Measurements from ENCODE around the gene COPS7A.
A peak's percentile ranks its signal among the peaks of the same experiment; 100 is the strongest.

Gene COPS7A

DNA sequence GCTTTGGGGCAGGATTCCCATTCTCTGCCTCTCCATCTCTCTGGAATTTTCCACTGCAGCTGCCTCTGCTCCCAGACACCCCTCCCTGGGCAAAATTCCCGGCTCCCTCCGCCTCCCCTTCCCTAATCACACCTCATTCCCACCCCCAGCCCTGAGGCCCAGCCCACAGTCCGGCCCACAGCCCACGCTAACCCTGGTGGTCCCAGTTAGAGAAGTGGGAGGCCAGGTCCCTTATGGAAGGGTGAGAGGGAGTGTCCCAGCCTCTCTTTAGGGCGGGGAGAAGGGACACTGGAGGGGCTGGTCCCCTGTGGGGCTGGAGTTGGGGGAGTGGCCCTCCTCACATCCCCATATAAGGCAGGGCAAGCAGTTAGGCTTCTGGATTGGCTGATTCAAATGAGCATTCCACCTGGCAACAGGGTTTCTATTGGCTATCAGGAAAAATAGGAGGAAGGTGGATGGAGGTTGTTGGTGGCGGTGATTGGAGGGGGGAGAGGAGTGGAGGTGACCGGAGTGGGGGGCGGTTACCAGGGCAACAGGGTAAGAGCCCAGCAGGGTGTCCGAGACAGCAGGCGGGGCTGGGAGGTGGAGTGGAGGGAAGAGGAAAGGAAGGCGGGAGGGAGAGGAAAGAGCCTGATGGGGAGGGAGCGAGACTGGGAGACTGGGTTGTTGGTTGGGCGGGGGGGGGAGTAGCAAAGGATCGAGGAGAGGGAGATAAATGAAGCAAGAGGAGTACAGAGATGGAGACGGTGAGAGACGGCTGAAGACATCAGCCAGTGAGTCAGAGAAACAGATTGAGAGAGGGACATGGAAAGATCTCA, 40.4 kb downstream of the COPS7A start (continued):
- TF ChIP-seq EGR2 (tag by site-specific recombination; IDR thresholded peaks at IDR 0.05; ENCODE audit: low read depth) (peak; percentile 96), ZNF24 (tag by site-specific recombination; IDR thresholded peaks at IDR 0.05) (peak; percentile 14; the same call in 1 of the 2 replicates), ZNF785 (tag by site-specific recombination; IDR thresholded peaks at IDR 0.05) (no peak), WT1 (tag by site-specific recombination; IDR thresholded peaks at IDR 0.05) (peak; percentile 86), ZNF610 (tag by site-specific recombination; IDR thresholded peaks at IDR 0.05; ENCODE audit: borderline replicate concordance) (0 out of 2 replicates have a peak, but pooled peaks have one; percentile 47), ELK4 (IDR thresholded peaks at IDR 0.05; ENCODE audit: borderline replicate concordance, low read depth, low read length) (no peak), REPIN1 (tag by site-specific recombination; IDR thresholded peaks at IDR 0.05; ENCODE audit: low read depth) (peak; percentile 25; the same call in 1 of the 2 replicates), ZNF266 (tag by site-specific recombination; IDR thresholded peaks at IDR 0.05; ENCODE audit: low read depth) (no peak), ZNF596 (tag by site-specific recombination; IDR thresholded peaks at IDR 0.05) (no peak), MEIS1 (CRISPR knock-in tag; IDR thresholded peaks at IDR 0.05; ENCODE audit: borderline replicate concordance) (no peak), KLF9 (tag by site-specific recombination; IDR thresholded peaks at IDR 0.05; ENCODE audit: low read depth) (peak; percentile 78; the same call in 1 of the 2 replicates), KLF1 (tag by site-specific recombination; IDR thresholded peaks at IDR 0.05) (peak; percentile 70), BCL11A (tag by site-specific recombination; IDR thresholded peaks at IDR 0.05; ENCODE audit: low read depth) (peak; percentile 48; the same call in 1 of the 2 replicates)
- TF ChIP-seq, protein P1, sequence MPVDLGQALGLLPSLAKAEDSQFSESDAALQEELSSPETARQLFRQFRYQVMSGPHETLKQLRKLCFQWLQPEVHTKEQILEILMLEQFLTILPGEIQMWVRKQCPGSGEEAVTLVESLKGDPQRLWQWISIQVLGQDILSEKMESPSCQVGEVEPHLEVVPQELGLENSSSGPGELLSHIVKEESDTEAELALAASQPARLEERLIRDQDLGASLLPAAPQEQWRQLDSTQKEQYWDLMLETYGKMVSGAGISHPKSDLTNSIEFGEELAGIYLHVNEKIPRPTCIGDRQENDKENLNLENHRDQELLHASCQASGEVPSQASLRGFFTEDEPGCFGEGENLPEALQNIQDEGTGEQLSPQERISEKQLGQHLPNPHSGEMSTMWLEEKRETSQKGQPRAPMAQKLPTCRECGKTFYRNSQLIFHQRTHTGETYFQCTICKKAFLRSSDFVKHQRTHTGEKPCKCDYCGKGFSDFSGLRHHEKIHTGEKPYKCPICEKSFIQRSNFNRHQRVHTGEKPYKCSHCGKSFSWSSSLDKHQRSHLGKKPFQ (tag by site-specific recombination; IDR thresholded peaks at IDR 0.05) = peak; percentile 98

GRCh38 chr12:6765048-6765633, 41.3 kb downstream of the COPS7A start:
- POLR2A ChIA-PET = interaction anchor here (1.6 to 3.9 kb wide), 3 partner anchors 11 to 87 kb away, joined by 4 to 79 read pairs (median 36); partner anchors contain the start of genes CDCA3, MLF2 and USP5
- Histone ChIP-seq H3K27ac (ENCODE audit: extremely low read depth, low read depth, low read length) (peak overlapping the region; percentile 92), H3K4me3 (ENCODE audit: low read depth, low read length) (no peak overlapping the region), H3K4me1 (ENCODE audit: control insufficient read depth, insufficient read depth, low read length) (peaks cover 34% of the 10 kb centered on the region), H3K9me3 (ENCODE audit: control insufficient read depth, insufficient read depth, low read depth, low read length) (no peaks in the 10 kb centered on the region), H3K36me3 (ENCODE audit: control insufficient read depth in 2 of 2, insufficient read depth in 1 of 2, low read length in 2 of 2) (peaks cover 5 to 9% of the 10 kb centered on the region in 2 experiments; a peak in 2 of 3 replicates)
- TF ChIP-seq ZBTB17 (tag by site-specific recombination; IDR thresholded peaks at IDR 0.05) = peak; percentile 24; the same call in 1 of the 2 replicates
- peak; percentile 60; the same call in 1 of the 2 replicates for TF ChIP-seq ZNF335 (tag by site-specific recombination; conservative IDR thresholded peaks at IDR 0.05)
- no peak for TF ChIP-seq ZNF350 (tag by site-specific recombination; IDR thresholded peaks at IDR 0.05)
- peak; percentile 90 for TF ChIP-seq PRDM1 (tag by site-specific recombination; IDR thresholded peaks at IDR 0.05)
- TF ChIP-seq ZNF48 (tag by site-specific recombination; IDR thresholded peaks at IDR 0.05) = no peak
- TF ChIP-seq PATZ1 (tag by site-specific recombination; IDR thresholded peaks at IDR 0.05) = peak; percentile 18; the same call in 1 of the 2 replicates
- TF ChIP-seq, protein P2, sequence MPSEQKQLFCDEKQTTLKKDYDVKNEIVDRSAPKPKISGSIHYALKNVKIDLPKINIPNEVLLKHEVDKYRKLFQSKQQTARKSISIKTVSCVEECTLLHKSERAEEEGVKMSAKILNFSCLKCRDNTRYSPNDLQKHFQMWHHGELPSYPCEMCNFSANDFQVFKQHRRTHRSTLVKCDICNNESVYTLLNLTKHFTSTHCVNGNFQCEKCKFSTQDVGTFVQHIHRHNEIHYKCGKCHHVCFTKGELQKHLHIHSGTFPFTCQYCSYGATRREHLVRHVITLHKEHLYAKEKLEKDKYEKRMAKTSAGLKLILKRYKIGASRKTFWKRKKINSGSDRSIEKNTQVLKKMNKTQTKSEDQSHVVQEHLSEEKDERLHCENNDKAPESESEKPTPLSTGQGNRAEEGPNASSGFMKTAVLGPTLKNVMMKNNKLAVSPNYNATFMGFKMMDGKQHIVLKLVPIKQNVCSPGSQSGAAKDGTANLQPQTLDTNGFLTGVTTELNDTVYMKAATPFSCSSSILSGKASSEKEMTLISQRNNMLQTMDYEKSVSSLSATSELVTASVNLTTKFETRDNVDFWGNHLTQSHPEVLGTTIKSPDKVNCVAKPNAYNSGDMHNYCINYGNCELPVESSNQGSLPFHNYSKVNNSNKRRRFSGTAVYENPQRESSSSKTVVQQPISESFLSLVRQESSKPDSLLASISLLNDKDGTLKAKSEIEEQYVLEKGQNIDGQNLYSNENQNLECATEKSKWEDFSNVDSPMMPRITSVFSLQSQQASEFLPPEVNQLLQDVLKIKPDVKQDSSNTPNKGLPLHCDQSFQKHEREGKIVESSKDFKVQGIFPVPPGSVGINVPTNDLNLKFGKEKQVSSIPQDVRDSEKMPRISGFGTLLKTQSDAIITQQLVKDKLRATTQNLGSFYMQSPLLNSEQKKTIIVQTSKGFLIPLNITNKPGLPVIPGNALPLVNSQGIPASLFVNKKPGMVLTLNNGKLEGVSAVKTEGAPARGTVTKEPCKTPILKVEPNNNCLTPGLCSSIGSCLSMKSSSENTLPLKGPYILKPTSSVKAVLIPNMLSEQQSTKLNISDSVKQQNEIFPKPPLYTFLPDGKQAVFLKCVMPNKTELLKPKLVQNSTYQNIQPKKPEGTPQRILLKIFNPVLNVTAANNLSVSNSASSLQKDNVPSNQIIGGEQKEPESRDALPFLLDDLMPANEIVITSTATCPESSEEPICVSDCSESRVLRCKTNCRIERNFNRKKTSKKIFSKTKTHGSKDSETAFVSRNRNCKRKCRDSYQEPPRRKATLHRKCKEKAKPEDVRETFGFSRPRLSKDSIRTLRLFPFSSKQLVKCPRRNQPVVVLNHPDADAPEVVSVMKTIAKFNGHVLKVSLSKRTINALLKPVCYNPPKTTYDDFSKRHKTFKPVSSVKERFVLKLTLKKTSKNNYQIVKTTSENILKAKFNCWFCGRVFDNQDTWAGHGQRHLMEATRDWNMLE (tag by site-specific recombination; conservative IDR thresholded peaks at IDR 0.05; ENCODE audit: low read depth) = peak; percentile 13; the same call in 1 of the 2 replicates
- peak; percentile 95 for TF ChIP-seq ZNF366 (tag by site-specific recombination; conservative IDR thresholded peaks at IDR 0.05)
- no peak for TF ChIP-seq PBX3 (CRISPR knock-in tag; IDR thresholded peaks at IDR 0.05)
- CTCF ChIA-PET = interaction anchor here (0.6 to 7.8 kb wide), 7 partner anchors 11 to 300 kb away, joined by 3 to 140 read pairs (median 4); partner anchors contain the start of gene MLF2
